Neural progenitor cell (in vitro differentiated cells): ENCODE measurements around the gene ZKSCAN1.

Source experiments
- CTCF ChIP-seq: fragments of 200-600 bp; sonication (generic); IDR thresholded peaks from 2 replicates; pipeline ENCODE4 v1.5.1; 2017; ENCODE audit warnings: antibody characterized with exemption, mild to moderate bottlenecking
- EZH2phosphoT487 ChIP-seq: fragments of 200-600 bp; sonication (generic); IDR thresholded peaks from 2 replicates; pipeline ENCODE4 v1.6.1; 2017; ENCODE audit warnings: antibody characterized with exemption

GRCh38 chr7:100087055-100087750 is 71.8 kb downstream of the ZKSCAN1 start:
- TF ChIP-seq EZH2phosphoT487: no peak
- no peak for TF ChIP-seq CTCF
